K562 (cell line): ENCODE data around the gene MRNIP. TPM values are rescaled to one million over a fixed set of nuclear protein-coding genes. Genes with fewer than 3 reads are reported as not detected.

Source experiments
- ATF1 ChIP-seq, 2 experiments: fragments of 450-650 bp in 1 of 2; IDR thresholded peaks; 2 replicates each; pipeline ENCODE4 v1.6.1; 2016; ENCODE audit warnings: missing compliant biosample characterization in 1 of 2, missing genetic modification characterization in 1 of 2
- ESRRA ChIP-seq: fragments of 450-650 bp; IDR thresholded peaks from 2 replicates; pipeline ENCODE4 v1.6.1; 2014; ENCODE audit warnings: low read depth, mild to moderate bottlenecking, moderate library complexity, borderline replicate concordance
- GTF2F1 ChIP-seq: IDR thresholded peaks from 2 replicates; pipeline ENCODE4 v1.6.1; 2011; ENCODE audit warnings: low read depth, low read length, improper control_type of control experiment
- HMGN3 ChIP-seq: IDR thresholded peaks from 2 replicates; pipeline ENCODE4 v1.6.1; 2011; ENCODE audit warnings: borderline replicate concordance, low read depth, mild to moderate bottlenecking, mixed read lengths, low read length; ENCODE audit not compliant: insufficient read length; ENCODE audit errors: extremely low read depth
- JUN ChIP-seq, 2 experiments: sonication (generic) in 1 of 2; formaldehyde crosslinking in 1 of 2; IDR thresholded peaks; 2 replicates each; pipeline versions ENCODE4 v1.6.1 to v1.8.0; 2012 to 2022; ENCODE audit warnings: borderline replicate concordance in 2 of 2, mild to moderate bottlenecking in 2 of 2, improper control_type of control experiment in 1 of 2, low read depth in 1 of 2, low read length in 1 of 2, missing genetic modification reagents in 1 of 2
- MCM7 ChIP-seq, 2 experiments: fragments of 450-650 bp; IDR thresholded peaks; 2 replicates each; pipeline ENCODE4 v1.6.1; 2016 to 2018
- NR2C2 ChIP-seq, 2 experiments: fragments of 200-800 bp in 1 of 2; sonication (Bioruptor generic) in 1 of 2; sonication (generic) in 1 of 2; formaldehyde crosslinking in 1 of 2; IDR thresholded peaks; 2 replicates each; pipeline versions ENCODE4 v1.6.1 to v1.8.0; 2016 to 2022; ENCODE audit warnings: mild to moderate bottlenecking in 1 of 2, missing compliant biosample characterization in 1 of 2, missing genetic modification characterization in 1 of 2, missing genetic modification reagents in 1 of 2
- RBM14 ChIP-seq: fragments of 200-400 bp; formaldehyde crosslinking; IDR thresholded peaks from 2 replicates; pipeline ENCODE4 v1.6.1; 2018; ENCODE audit warnings: low read depth, mild to moderate bottlenecking, low read length, moderate library complexity, borderline replicate concordance; ENCODE audit not compliant: insufficient read depth
- SP1 ChIP-seq: sonication (generic); formaldehyde crosslinking; IDR thresholded peaks from 2 replicates; pipeline ENCODE4 v1.8.1; 2022; ENCODE audit warnings: mild to moderate bottlenecking, missing genetic modification reagents
- TCF3 ChIP-seq: sonication (generic); formaldehyde crosslinking; IDR thresholded peaks from 2 replicates; pipeline ENCODE4 v1.4.0; 2020; ENCODE audit warnings: mild to moderate bottlenecking, missing genetic modification reagents
- ZNF431 ChIP-seq: sonication (generic); formaldehyde crosslinking; IDR thresholded peaks from 2 replicates; pipeline ENCODE4 v1.8.0; 2022; ENCODE audit warnings: mild to moderate bottlenecking, missing genetic modification reagents
- polyA plus RNA-seq, 8 experiments: library from polyadenylated mRNA; depleted of rRNA in 4 of 8; stranded (reverse) in 5 of 8; unstranded in 3 of 8; fragments of >200 nt; fragmentation: Nextera tagmentation in 2 of 8; fragmentation: Illumina TruSeq in 1 of 8; extraction: Ambion mirVana in 2 of 8; extraction: Trizol in 1 of 8; gene quantifications; 2 replicates each; pipeline versions ENCODE4 v1.2.1 to v1.2.3, GENCODE V29; 2011 to 2014; ENCODE audit warnings: inconsistent platforms in 1 of 8, missing spikeins in 1 of 8
- total RNA-seq, 7 experiments: library from RNA; depleted of rRNA in 6 of 7; stranded (reverse); fragments of >200 nt in 6 of 7; fragmentation: Illumina TruSeq in 2 of 7; extraction: Trizol in 2 of 7; gene quantifications; 2 replicates each; pipeline versions ENCODE4 v1.2.1 to v1.2.3, GENCODE V29; 2011 to 2021; ENCODE audit warnings: low replicate concordance in 1 of 7
- TF ChIP-seq, protein P1 (sequence below), 2 experiments: fragments of 450-650 bp; IDR thresholded peaks; 2 replicates each; pipeline ENCODE4 v1.6.1; 2016; ENCODE audit warnings: mild to moderate bottlenecking in 2 of 2, borderline replicate concordance in 1 of 2, low read depth in 1 of 2, moderate library complexity in 1 of 2
- TF ChIP-seq, protein P2 (sequence below): fragments of 450-650 bp; IDR thresholded peaks from 2 replicates; pipeline ENCODE4 v1.7.1; 2018; ENCODE audit warnings: mild to moderate bottlenecking, low read depth; ENCODE audit not compliant: partially characterized antibody
- TF ChIP-seq, protein P3 (sequence below): fragments of 250-450 bp; sonication (Bioruptor Pico); IDR thresholded peaks from 2 replicates; pipeline ENCODE4 v1.9.0; 2021; ENCODE audit warnings: mild to moderate bottlenecking

Gene MRNIP
- total and polyA plus RNA-seq, 9 of the 15 experiments (the other 6 are each of a cell fraction or from before 2014, with no cell fraction given), result 3.6 to 39.0 (median 16.8) TPM

DNA sequence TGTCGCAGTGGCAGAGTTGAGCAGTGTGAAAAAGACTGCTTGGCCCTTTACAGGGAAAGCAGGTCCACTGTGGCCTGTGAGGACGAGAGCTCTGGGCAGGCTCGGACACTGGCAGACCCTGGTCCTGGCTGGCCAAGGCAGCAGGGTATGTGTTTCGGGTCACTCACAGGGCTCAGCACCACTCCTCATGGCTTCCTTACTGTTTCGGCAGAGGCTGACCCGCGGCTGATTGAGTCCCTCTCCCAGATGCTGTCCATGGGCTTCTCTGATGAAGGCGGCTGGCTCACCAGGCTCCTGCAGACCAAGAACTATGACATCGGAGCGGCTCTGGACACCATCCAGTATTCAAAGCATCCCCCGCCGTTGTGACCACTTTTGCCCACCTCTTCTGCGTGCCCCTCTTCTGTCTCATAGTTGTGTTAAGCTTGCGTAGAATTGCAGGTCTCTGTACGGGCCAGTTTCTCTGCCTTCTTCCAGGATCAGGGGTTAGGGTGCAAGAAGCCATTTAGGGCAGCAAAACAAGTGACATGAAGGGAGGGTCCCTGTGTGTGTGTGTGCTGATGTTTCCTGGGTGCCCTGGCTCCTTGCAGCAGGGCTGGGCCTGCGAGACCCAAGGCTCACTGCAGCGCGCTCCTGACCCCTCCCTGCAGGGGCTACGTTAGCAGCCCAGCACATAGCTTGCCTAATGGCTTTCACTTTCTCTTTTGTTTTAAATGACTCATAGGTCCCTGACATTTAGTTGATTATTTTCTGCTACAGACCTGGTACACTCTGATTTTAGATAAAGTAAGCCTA lies 22.2 kb downstream of the MRNIP start (continued):
- TF ChIP-seq, protein P1, sequence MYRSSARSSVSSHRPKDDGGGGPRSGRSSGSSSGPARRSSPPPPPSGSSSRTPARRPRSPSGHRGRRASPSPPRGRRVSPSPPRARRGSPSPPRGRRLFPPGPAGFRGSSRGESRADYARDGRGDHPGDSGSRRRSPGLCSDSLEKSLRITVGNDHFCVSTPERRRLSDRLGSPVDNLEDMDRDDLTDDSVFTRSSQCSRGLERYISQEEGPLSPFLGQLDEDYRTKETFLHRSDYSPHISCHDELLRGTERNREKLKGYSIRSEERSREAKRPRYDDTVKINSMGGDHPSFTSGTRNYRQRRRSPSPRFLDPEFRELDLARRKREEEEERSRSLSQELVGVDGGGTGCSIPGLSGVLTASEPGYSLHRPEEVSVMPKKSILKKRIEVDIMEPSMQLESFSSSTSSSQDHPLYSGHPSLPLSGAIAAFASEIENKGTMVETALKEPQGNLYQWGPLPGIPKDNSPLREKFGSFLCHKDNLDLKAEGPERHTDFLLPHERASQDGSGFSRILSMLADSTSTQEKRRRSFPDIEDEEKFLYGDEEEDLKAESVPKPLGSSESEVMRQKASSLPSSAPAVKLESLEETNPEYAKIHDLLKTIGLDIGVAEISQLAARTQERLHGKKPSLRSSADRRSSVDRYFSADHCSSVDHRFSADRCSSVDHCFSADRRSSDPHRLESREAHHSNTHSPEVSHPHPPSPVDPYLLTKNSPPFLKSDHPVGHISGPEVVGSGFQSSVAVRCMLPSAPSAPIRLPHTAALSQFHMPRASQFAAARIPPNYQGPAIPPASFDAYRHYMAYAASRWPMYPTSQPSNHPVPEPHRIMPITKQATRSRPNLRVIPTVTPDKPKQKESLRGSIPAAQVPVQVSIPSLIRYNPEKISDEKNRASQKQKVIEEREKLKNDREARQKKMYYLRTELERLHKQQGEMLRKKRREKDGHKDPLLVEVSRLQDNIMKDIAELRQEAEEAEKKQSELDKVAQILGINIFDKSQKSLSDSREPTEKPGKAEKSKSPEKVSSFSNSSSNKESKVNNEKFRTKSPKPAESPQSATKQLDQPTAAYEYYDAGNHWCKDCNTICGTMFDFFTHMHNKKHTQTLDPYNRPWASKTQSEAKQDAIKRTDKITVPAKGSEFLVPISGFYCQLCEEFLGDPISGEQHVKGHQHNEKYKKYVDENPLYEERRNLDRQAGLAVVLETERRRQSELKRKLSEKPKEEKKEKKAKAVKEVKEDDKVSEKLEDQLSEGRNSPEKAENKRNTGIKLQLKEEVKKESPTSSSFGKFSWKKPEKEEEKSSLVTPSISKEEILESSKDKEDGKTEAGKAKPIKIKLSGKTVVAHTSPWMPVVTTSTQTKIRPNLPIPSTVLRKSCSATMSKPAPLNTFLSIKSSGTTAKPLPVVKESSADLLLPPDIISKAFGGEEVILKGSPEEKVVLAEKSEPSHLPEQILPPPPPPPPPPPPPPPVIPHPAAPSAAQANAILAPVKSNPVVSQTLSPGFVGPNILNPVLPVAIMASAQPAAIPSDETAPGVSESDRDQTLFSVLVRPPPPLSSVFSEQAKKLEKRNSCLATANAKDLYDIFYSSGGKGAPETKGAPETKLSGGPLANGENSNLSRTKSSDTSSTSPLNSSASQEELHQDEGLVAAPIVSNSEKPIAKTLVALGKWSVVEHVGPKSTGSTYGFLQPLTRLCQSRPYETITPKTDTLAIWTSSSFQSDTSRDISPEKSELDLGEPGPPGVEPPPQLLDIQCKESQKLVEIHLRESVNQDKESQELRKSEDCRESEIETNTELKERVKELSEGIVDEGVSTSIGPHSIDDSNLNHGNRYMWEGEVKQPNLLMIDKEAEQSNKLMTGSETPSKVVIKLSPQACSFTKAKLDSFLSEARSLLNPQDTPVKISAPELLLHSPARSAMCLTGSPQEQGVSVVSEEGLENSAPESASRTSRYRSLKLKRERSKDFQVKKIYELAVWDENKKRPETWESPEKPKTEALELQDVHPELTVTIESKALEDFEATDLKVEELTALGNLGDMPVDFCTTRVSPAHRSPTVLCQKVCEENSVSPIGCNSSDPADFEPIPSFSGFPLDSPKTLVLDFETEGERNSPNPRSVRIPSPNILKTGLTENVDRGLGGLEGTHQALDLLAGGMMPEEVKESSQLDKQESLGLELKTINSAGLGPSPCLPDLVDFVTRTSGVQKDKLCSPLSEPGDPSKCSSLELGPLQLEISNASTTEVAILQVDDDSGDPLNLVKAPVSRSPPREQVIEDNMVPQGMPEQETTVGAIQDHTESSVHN (IDR thresholded peaks at IDR 0.05; ENCODE audit: borderline replicate concordance in 1 of 2, low read depth in 1 of 2), result peak in 1 of 2 experiments; percentile 93; a peak in 2 of 4 replicates
- no peak for TF ChIP-seq TCF3
- TF ChIP-seq SP1 (CRISPR knock-in tag), result 0 out of 2 replicates have a peak, but pooled peaks have one; percentile 28
- peak; percentile 33 for TF ChIP-seq HMGN3
- no peak for TF ChIP-seq ESRRA
- TF ChIP-seq GTF2F1, result no peak
- TF ChIP-seq, protein P2, sequence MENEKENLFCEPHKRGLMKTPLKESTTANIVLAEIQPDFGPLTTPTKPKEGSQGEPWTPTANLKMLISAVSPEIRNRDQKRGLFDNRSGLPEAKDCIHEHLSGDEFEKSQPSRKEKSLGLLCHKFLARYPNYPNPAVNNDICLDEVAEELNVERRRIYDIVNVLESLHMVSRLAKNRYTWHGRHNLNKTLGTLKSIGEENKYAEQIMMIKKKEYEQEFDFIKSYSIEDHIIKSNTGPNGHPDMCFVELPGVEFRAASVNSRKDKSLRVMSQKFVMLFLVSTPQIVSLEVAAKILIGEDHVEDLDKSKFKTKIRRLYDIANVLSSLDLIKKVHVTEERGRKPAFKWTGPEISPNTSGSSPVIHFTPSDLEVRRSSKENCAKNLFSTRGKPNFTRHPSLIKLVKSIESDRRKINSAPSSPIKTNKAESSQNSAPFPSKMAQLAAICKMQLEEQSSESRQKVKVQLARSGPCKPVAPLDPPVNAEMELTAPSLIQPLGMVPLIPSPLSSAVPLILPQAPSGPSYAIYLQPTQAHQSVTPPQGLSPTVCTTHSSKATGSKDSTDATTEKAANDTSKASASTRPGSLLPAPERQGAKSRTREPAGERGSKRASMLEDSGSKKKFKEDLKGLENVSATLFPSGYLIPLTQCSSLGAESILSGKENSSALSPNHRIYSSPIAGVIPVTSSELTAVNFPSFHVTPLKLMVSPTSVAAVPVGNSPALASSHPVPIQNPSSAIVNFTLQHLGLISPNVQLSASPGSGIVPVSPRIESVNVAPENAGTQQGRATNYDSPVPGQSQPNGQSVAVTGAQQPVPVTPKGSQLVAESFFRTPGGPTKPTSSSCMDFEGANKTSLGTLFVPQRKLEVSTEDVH, result peak; percentile 62
- no peak for TF ChIP-seq NR2C2 (CRISPR knock-in tag; IDR thresholded peaks at IDR 0.05)
- no peak for TF ChIP-seq NR2C2 (tag; IDR thresholded peaks at IDR 0.05)
- TF ChIP-seq ATF1 (CRISPR knock-in tag; IDR thresholded peaks at IDR 0.05), result no peak
- TF ChIP-seq ATF1 (tag; IDR thresholded peaks at IDR 0.05), result no peak
- peak; percentile 74; the same call in 1 of the 2 replicates for TF ChIP-seq JUN (IDR thresholded peaks at IDR 0.05; ENCODE audit: borderline replicate concordance, low read depth, low read length)
- TF ChIP-seq JUN (CRISPR knock-in tag; IDR thresholded peaks at IDR 0.05; ENCODE audit: borderline replicate concordance), result no peak
- TF ChIP-seq, protein P3, sequence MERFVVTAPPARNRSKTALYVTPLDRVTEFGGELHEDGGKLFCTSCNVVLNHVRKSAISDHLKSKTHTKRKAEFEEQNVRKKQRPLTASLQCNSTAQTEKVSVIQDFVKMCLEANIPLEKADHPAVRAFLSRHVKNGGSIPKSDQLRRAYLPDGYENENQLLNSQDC (CRISPR knock-in tag), result 0 out of 2 replicates have a peak, but pooled peaks have one; percentile 6
- TF ChIP-seq ZNF431 (CRISPR knock-in tag), result no peak
- no peak for TF ChIP-seq RBM14
- no peak for TF ChIP-seq MCM7 (IDR thresholded peaks at IDR 0.05)
